LNCAP (cell line): ENCODE data around the gene SPON1.

Experiments used
- TF ChIP-seq, protein P1 (sequence below): fragments of 450-650 bp; IDR thresholded peaks from 2 replicates; pipeline ENCODE4 v1.5.1; 2017; ENCODE audit warnings: mild to moderate bottlenecking

The SPON1 gene

DNA sequence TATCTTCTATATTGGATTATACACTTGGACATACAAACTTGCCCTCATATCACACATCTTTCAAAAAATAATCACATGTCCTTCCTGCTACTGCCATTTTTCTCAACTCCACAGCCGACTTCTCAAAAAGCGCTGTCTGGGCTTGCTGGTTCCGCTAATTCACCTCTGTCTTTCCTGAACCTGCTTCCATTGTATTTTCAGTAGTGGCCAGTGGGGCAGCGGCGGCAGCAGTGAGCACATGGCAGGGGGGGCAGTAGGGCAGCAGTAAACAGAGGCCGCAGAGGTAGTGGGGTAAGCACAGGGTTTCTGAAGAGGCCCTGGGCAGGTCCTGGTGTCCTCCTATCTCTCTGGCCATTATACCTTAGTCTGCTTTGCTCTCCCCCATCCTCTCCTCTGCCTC, 270.1 kb downstream of the SPON1 start:
- TF ChIP-seq, protein P1, sequence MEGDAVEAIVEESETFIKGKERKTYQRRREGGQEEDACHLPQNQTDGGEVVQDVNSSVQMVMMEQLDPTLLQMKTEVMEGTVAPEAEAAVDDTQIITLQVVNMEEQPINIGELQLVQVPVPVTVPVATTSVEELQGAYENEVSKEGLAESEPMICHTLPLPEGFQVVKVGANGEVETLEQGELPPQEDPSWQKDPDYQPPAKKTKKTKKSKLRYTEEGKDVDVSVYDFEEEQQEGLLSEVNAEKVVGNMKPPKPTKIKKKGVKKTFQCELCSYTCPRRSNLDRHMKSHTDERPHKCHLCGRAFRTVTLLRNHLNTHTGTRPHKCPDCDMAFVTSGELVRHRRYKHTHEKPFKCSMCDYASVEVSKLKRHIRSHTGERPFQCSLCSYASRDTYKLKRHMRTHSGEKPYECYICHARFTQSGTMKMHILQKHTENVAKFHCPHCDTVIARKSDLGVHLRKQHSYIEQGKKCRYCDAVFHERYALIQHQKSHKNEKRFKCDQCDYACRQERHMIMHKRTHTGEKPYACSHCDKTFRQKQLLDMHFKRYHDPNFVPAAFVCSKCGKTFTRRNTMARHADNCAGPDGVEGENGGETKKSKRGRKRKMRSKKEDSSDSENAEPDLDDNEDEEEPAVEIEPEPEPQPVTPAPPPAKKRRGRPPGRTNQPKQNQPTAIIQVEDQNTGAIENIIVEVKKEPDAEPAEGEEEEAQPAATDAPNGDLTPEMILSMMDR: peak; percentile 48

DNA sequence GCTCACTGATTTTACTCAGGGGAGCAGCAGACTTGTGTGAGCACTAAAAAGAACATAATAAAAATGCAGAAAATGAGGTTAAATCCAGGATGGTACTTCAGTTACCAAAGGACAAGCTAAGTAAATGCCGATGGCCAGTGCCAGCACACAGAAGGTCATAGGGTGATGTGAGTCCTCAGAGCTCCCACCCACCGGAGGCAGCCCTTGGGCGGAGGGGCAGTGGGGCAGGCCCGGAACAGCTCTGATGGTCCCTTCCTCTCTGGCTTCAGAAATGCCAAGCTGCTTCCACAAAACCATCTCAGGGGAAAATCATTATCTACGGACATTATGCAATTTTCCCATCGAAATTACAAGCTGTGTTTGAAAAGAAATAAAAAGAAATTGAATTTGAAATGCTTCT, 271.9 kb downstream of the SPON1 start:
- TF ChIP-seq, protein P1: no peak

DNA sequence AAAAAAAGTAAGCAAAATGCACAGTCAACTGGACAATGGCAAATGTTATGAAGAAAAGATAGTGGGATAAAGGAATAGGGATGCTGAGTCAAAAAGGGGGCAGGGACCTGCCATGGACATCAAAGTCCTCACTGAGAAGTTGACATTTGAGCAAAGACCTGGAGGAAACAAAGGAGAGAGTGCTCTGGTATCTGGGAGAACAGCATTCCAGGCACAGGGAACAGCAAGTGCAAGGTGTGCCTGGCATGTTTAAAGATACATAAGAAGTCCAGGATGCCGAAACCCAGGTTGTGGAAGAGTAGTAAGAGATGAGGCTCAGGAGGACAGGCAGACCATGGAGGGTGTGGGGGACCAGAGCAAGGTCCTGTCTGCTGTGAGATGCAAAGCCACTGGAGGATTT, 273.2 kb downstream of the SPON1 start:
- TF ChIP-seq, protein P1: no peak

DNA sequence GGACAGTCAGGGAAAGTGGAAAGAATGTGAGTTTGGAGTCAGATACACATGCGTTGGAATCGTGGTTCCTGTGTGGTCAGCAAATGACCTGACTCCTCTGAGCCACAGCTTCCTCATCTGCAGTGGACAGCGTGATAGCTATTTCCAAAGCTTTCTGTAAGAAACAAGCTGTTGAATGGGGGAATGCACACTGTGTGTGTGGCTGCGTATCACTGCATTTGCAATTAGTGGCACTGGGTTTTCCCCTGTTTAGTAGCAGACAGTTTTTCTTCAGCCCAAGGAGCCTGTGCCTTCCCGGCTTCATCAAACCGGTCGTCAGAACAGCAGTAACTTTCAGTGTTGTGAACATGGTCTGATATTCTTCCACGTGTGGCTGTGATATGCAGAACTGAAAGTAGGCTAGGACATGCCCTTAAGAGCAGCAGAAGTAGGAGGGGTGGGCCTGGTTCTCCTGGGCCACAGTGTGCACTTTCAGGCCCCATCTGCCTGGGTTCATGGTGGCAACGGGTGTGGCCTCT, 275.0 kb downstream of the SPON1 start:
- TF ChIP-seq, protein P1: no peak

DNA sequence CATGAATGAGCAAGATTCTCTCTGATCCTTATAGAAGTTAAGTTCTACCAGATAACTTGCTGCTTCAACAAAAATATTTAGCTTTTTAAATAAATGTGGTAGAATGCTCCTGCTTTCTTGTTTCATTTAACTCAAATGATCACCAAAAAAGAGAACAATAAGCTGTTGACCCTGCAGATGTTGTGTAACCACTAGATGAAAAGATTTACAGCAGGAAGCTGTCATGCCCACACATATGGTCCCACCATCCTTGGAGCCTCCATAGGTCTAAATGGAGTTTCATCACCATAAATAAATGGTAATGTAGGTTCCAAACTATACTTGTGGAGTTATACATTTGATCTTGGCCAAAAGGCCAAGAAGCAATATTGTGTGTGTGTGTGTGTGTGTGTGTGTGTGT, 277.7 kb downstream of the SPON1 start:
- TF ChIP-seq, protein P1: no peak

DNA sequence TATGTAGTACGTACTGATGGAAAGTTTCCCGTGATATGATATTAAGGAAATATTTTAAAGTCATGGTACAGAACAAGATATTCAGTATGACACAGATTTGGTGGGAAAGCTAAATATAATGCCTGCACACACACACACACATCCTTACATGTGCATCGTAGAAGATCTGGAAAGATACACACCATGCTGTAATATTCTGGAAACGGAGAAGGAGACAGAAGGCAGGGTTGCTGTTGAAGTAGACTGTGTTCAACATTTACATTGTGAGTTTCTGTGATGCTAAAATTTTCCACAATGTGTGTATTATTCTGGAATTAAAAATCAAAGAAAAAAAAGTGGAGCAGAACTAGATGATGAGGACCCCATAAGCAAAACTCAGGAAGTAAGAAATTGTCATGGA, 278.4 kb downstream of the SPON1 start:
- TF ChIP-seq, protein P1: no peak

DNA sequence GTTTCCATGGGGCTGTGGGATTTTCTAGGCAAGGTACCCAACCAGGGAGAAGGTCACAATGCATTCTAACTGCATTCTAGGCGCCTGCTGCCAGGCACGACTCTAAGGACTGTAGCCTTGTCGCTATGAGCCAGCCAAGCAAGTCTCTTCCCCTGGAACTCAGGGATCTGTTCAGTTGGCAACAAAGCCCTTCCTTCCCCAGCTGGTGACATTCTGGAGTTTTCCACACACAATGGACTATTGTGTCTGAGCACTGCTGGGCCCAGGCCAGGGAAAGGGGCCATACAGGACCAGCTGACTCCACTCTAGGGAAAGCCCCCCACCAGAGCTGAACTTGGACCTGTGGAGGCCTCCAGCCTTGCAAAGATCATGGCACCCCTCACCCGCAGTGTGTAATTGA, 279.7 kb downstream of the SPON1 start:
- TF ChIP-seq, protein P1: no peak

DNA sequence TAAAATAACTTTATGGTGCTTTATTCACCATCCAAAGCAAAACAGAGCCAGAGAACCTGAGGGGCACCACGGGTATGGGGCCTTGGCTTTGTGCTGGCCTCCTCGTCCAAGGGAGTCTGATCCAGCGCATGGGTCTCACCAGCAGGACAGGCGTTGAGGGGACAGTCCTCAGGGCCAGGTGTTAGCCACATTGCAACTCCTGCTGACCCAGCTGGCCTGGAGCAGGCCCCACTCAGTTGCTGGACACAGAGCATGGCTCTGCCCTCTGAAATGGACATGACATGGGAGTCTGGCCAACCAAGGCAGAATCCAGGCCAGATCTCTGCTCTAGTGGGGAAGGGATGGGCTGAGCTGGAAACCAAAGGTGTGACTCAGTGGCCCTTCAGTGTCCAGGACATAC, 280.2 kb downstream of the SPON1 start:
- TF ChIP-seq, protein P1: no peak
